Naive thymus-derived CD4-positive, alpha-beta T cell (primary cell): ENCODE results near the gene LRMDA. TPM values are rescaled to one million over a fixed set of nuclear protein-coding genes. Genes with fewer than 3 reads are reported as not detected.

Source experiments
- ATAC-seq: fragments of 150-1000 bp; cut with Tn5 transposase; 2 replicates; pipeline ENCODE4 v1.10.0; 2021; ENCODE audit warnings: mild to moderate bottlenecking, moderate library complexity
- CTCF ChIA-PET: fragments of 350-600 bp; sonication (Branson Sonifier 250); formaldehyde crosslinking; loops from one replicate; lab custom pipeline; 2021; ENCODE audit warnings: antibody characterized with exemption; lab: Charles Lee
- POLR2A ChIA-PET: fragments of 350-600 bp; sonication (Branson Sonifier 250); formaldehyde crosslinking; loops from one replicate; lab custom pipeline; 2021; ENCODE audit warnings: antibody characterized with exemption, inconsistent platforms; lab: Charles Lee
- DNase-seq, 9 donors: peaks; one replicate each; pipeline versions ENCODE4 v3.0.0 to v3.0.0-alpha.2; 2020 to 2022; ENCODE audit warnings: mixed read lengths in 1 of 9
- H3K27ac ChIP-seq: one replicate; pipeline ENCODE4 v1.7.0; 2013; ENCODE audit warnings: mild to moderate bottlenecking, low read depth, low read length, moderate library complexity
- H3K27me3 ChIP-seq, 2 donors: one replicate each; pipeline ENCODE4 v1.7.0; 2013; ENCODE audit warnings: low read length in 2 of 2, mild to moderate bottlenecking in 2 of 2, moderate library complexity in 2 of 2; ENCODE audit not compliant: control insufficient read depth in 2 of 2, insufficient read depth in 2 of 2
- H3K36me3 ChIP-seq, 3 experiments: 1 replicate in 2 of 3; 2 replicates in 1 of 3; pipeline ENCODE4 v1.7.0; 2013; ENCODE audit warnings: low read length in 3 of 3, mild to moderate bottlenecking in 3 of 3, moderate library complexity in 1 of 3; ENCODE audit not compliant: insufficient read depth in 3 of 3, control insufficient read depth in 2 of 3
- H3K4me1 ChIP-seq, 2 donors: one replicate each; pipeline ENCODE4 v1.7.0; 2013; ENCODE audit warnings: low read length in 2 of 2, mild to moderate bottlenecking in 2 of 2, moderate library complexity in 1 of 2; ENCODE audit not compliant: control insufficient read depth in 2 of 2, insufficient read depth in 2 of 2
- H3K4me3 ChIP-seq: 2 replicates; pipeline ENCODE4 v1.7.0; 2013; ENCODE audit warnings: mild to moderate bottlenecking, low read length
- H3K9me3 ChIP-seq, 3 experiments: 1 replicate in 2 of 3; 2 replicates in 1 of 3; pipeline ENCODE4 v1.7.0; 2013; ENCODE audit warnings: low read length in 3 of 3; ENCODE audit not compliant: control insufficient read depth in 2 of 3
- H3K27ac Mint-ChIP-seq, 9 donors: one replicate each; pipeline ENCODE4 v1.8.0; 2020 to 2022; ENCODE audit warnings: mixed read lengths in 9 of 9, mild to moderate bottlenecking in 8 of 9, moderate library complexity in 5 of 9, inconsistent platforms in 2 of 9
- H3K27me3 Mint-ChIP-seq, 5 donors: one replicate each; pipeline ENCODE4 v1.8.0; 2021 to 2022; ENCODE audit warnings: mixed read lengths in 5 of 5, mild to moderate bottlenecking in 1 of 5
- H3K36me3 Mint-ChIP-seq, 5 donors: one replicate each; pipeline ENCODE4 v1.8.0; 2020 to 2022; ENCODE audit warnings: mixed read lengths in 5 of 5, mild to moderate bottlenecking in 3 of 5, inconsistent platforms in 1 of 5
- H3K4me1 Mint-ChIP-seq, 7 donors: one replicate each; pipeline ENCODE4 v1.8.0; 2020 to 2022; ENCODE audit warnings: mixed read lengths in 7 of 7, mild to moderate bottlenecking in 3 of 7, inconsistent platforms in 1 of 7
- H3K4me3 Mint-ChIP-seq, 10 donors: one replicate each; pipeline ENCODE4 v1.8.0; 2020 to 2022; ENCODE audit warnings: mild to moderate bottlenecking in 10 of 10, mixed read lengths in 10 of 10, moderate library complexity in 6 of 10, inconsistent platforms in 2 of 10
- H3K9me3 Mint-ChIP-seq, 11 donors: one replicate each; pipeline ENCODE4 v1.8.0; 2020 to 2022; ENCODE audit warnings: mixed read lengths in 11 of 11, mild to moderate bottlenecking in 4 of 11, inconsistent platforms in 1 of 11, moderate library complexity in 1 of 11
- intact Hi-C, 2 donors: fragments of 100-400 bp; cut with micrococcal nuclease; formaldehyde crosslinking; loops; one replicate each; pipeline ENCODE4 v1.15.1; 2023
- polyA plus RNA-seq, 2 donors: library from polyadenylated mRNA; unstranded; fragments of 300-500 nt; fragmentation: Illumina TruSeq; gene quantifications; one replicate each; pipeline ENCODE4 v1.2.3, GENCODE V29; 2021
- total RNA-seq, 6 experiments: library from RNA in 5 of 6; stranded (reverse) in 5 of 6; gene quantifications; 1 replicate in 5 of 6; 2 replicates in 1 of 6; pipeline ENCODE4 v1.2.3 and lab custom pipeline; 2021 to 2026

LRMDA gene
- total and polyA plus RNA-seq, 7 experiments from 2014 or later, result 0.57 to 14.9 (median 3.0) TPM; not detected in 4

- H3K4me3 ChIP-seq, result no peak overlapping the region
- CTCF ChIA-PET, result no interaction called here
These were observed 478.6 kb downstream of the LRMDA start for GRCh38 chr10:75910032-75910431.

GRCh38 chr10:75911426-75911825 lies 480.0 kb downstream of the LRMDA start:
- H3K4me1 Mint-ChIP-seq, result no peaks in the 10 kb centered on the region
- H3K4me3 Mint-ChIP-seq, result no peak overlapping the region
- Histone ChIP-seq H3K9me3 (no peaks in the 10 kb centered on the region), H3K27ac (no peak overlapping the region), H3K36me3 (no peaks in the 10 kb centered on the region), H3K4me3 (no peak overlapping the region), H3K27me3 (no peaks in the 10 kb centered on the region), H3K4me1 (no peaks in the 10 kb centered on the region)
- H3K27me3 Mint-ChIP-seq, result peaks cover 0 to 15% (median 5%) of the 10 kb centered on the region in 5 donors
- intact Hi-C loops, result no loop called here
- no peak overlapping the region for H3K27ac Mint-ChIP-seq
- DNase-seq, result no peak
- ChIA-PET CTCF (no interaction called here), POLR2A (no interaction called here)
- H3K9me3 Mint-ChIP-seq, result no peaks in the 10 kb centered on the region
- no peak for ATAC-seq
- H3K36me3 Mint-ChIP-seq, result no peaks in the 10 kb centered on the region

More at GRCh38 chr10:75910032-75910431, 478.6 kb downstream of the LRMDA start:
- DNase-seq, result no peak
- Mint-ChIP-seq H3K9me3 (peaks cover 0 to 2% (median 0%) of the 10 kb centered on the region in 11 donors), H3K36me3 (no peaks in the 10 kb centered on the region), H3K4me1 (no peaks in the 10 kb centered on the region), H3K27ac (no peak overlapping the region), H3K27me3 (peaks cover 5 to 26% (median 14%) of the 10 kb centered on the region in 5 donors), H3K4me3 (no peak overlapping the region)
- ATAC-seq, result no peak
- Histone ChIP-seq H3K27me3 (no peaks in the 10 kb centered on the region), H3K9me3 (no peaks in the 10 kb centered on the region), H3K36me3 (no peaks in the 10 kb centered on the region), H3K27ac (no peak overlapping the region), H3K4me1 (no peaks in the 10 kb centered on the region)
- POLR2A ChIA-PET, result no interaction called here
- intact Hi-C loops, result no loop called here

DNA sequence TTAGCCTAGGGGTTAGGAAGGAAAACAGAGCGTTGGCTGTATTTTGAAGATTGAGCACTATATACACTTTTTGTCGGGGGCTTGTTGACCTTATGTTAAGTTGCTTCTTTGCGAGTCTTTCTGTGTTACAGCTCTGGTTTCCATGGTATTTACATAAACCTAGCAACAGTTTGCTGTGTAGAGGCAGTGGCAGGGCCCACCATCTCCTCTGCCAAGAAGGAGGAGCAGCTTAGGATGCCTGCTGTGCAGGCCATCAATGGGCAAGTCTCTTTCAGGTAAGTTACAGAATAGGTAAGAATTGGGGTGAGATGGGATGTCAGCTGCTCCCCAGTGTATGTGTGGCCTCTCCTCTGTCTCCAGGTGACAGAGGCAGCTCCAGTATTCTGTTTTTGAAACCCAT lies 485.5 kb downstream of the LRMDA start:
- no peak for DNase-seq
- intact Hi-C loops, result no loop called here
- H3K36me3 Mint-ChIP-seq, result no peaks in the 10 kb centered on the region
- POLR2A ChIA-PET, result no interaction called here
- Histone ChIP-seq H3K36me3 (no peaks in the 10 kb centered on the region), H3K27ac (no peak overlapping the region), H3K9me3 (no peaks in the 10 kb centered on the region), H3K27me3 (no peaks in the 10 kb centered on the region), H3K4me3 (no peak overlapping the region), H3K4me1 (no peaks in the 10 kb centered on the region)
- no peaks in the 10 kb centered on the region for H3K9me3 Mint-ChIP-seq
- no peaks in the 10 kb centered on the region for H3K4me1 Mint-ChIP-seq
- H3K27ac Mint-ChIP-seq, result no peak overlapping the region
- peaks cover 0 to 3% (median 0%) of the 10 kb centered on the region in 5 donors for H3K27me3 Mint-ChIP-seq
- no peak overlapping the region for H3K4me3 Mint-ChIP-seq
- CTCF ChIA-PET, result no interaction called here
- ATAC-seq, result no peak

GRCh38 chr10:75919913-75920312 lies 488.5 kb downstream of the LRMDA start:
- Mint-ChIP-seq H3K4me1 (no peaks in the 10 kb centered on the region), H3K27ac (no peak overlapping the region), H3K9me3 (no peaks in the 10 kb centered on the region), H3K36me3 (no peaks in the 10 kb centered on the region), H3K4me3 (no peak overlapping the region), H3K27me3 (peaks cover 3 to 8% (median 6%) of the 10 kb centered on the region in 5 donors)
- ChIA-PET POLR2A (no interaction called here), CTCF (no interaction called here)
- DNase-seq (no peak), ATAC-seq (no peak)
- Histone ChIP-seq H3K27me3 (no peaks in the 10 kb centered on the region), H3K4me1 (no peaks in the 10 kb centered on the region), H3K36me3 (no peaks in the 10 kb centered on the region), H3K27ac (no peak overlapping the region), H3K9me3 (no peaks in the 10 kb centered on the region), H3K4me3 (no peak overlapping the region)
- intact Hi-C loops, result no loop called here

DNA sequence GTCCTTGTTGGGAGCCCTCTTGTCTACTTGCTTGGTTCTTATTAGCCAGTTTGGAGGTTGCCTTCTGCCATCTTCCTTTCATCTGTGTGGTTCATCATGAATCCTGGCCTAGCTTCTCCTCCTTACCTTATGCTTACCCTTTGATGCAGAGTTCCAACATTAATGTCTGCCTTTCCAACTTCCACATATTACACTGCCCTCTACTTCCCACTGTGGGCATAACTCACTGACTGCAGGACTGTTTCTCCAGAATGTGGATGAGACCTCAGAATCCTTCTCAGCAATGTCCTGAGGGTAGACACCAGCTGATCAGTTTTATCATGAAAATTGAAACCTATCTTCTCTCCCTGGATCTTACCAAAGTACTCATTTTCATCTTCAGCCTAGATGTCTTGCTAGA lies 491.0 kb downstream of the LRMDA start:
- POLR2A ChIA-PET, result no interaction called here

GRCh38 chr10:75924309-75924902 lies 493.0 kb downstream of the LRMDA start:
- DNase-seq (no peak), ATAC-seq (no peak)
- Histone ChIP-seq H3K4me1 (no peaks in the 10 kb centered on the region), H3K36me3 (no peaks in the 10 kb centered on the region), H3K4me3 (no peak overlapping the region), H3K27ac (no peak overlapping the region), H3K27me3 (no peaks in the 10 kb centered on the region), H3K9me3 (no peaks in the 10 kb centered on the region)
- no peaks in the 10 kb centered on the region for H3K9me3 Mint-ChIP-seq
- no peaks in the 10 kb centered on the region for H3K36me3 Mint-ChIP-seq
- H3K4me3 Mint-ChIP-seq, result no peak overlapping the region
- H3K4me1 Mint-ChIP-seq, result no peaks in the 10 kb centered on the region
- H3K27ac Mint-ChIP-seq, result no peak overlapping the region
- CTCF ChIA-PET, result no interaction called here
- intact Hi-C loops, result no loop called here
- peaks cover 3 to 13% (median 12%) of the 10 kb centered on the region in 5 donors for H3K27me3 Mint-ChIP-seq
- POLR2A ChIA-PET, result no interaction called here

More for the DNA sequence above, 491.0 kb downstream of the LRMDA start:
- H3K27ac Mint-ChIP-seq, result no peak overlapping the region
- H3K27me3 Mint-ChIP-seq, result peaks cover 3 to 13% (median 10%) of the 10 kb centered on the region in 5 donors
- Histone ChIP-seq H3K4me1 (no peaks in the 10 kb centered on the region), H3K4me3 (no peak overlapping the region), H3K27ac (no peak overlapping the region), H3K9me3 (no peaks in the 10 kb centered on the region), H3K27me3 (no peaks in the 10 kb centered on the region), H3K36me3 (no peaks in the 10 kb centered on the region)
- intact Hi-C loops, result no loop called here
- H3K4me3 Mint-ChIP-seq, result no peak overlapping the region
- ATAC-seq, result no peak
- no peaks in the 10 kb centered on the region for H3K36me3 Mint-ChIP-seq
- H3K9me3 Mint-ChIP-seq, result no peaks in the 10 kb centered on the region
- H3K4me1 Mint-ChIP-seq, result no peaks in the 10 kb centered on the region
- no peak for DNase-seq
- CTCF ChIA-PET, result no interaction called here

DNA sequence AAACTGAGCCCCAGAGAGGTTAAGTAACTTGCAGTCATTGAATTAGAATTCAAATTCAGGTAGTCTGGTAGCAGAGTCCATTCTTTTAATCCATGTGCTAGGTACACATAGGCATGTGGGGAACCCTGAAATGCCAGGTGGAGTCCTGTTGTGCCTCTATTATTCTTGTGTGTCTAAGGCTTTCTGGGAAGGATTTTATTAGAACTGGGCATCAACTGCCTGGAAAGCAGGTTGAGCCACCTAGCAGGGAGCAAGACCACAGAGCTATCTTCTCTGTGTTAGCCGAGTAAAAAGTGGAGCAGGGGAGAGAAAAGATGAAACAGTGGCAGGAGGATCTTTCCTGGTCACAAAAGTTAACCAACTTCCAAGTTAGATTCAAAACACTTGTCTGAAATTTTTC lies 494.6 kb downstream of the LRMDA start:
- Mint-ChIP-seq H3K4me1 (no peaks in the 10 kb centered on the region), H3K4me3 (no peak overlapping the region), H3K27me3 (peaks cover 3 to 16% (median 10%) of the 10 kb centered on the region in 5 donors), H3K9me3 (no peaks in the 10 kb centered on the region), H3K27ac (no peak overlapping the region), H3K36me3 (no peaks in the 10 kb centered on the region)
- ATAC-seq (no peak), DNase-seq (no peak)
- H3K36me3 ChIP-seq, result no peaks in the 10 kb centered on the region
- H3K4me3 ChIP-seq, result no peak overlapping the region
- H3K27me3 ChIP-seq, result no peaks in the 10 kb centered on the region
- no peaks in the 10 kb centered on the region for H3K4me1 ChIP-seq
- no peaks in the 10 kb centered on the region for H3K9me3 ChIP-seq
- intact Hi-C loops, result no loop called here
- no peak overlapping the region for H3K27ac ChIP-seq
- POLR2A ChIA-PET, result no interaction called here
- CTCF ChIA-PET, result no interaction called here
